HepG2 (cell line): ENCODE data around the gene INTS4. TPM values are rescaled to one million over a fixed set of nuclear protein-coding genes. Genes with fewer than 3 reads are reported as not detected.
A peak's percentile ranks its signal among the peaks of the same experiment; 100 is the strongest.

Source experiments
- ATAD3A ChIP-seq: sonication (generic); formaldehyde crosslinking; IDR thresholded peaks from 2 replicates; pipeline ENCODE4 v1.4.0; 2020; ENCODE audit warnings: missing genetic modification reagents
- CHD2 ChIP-seq: IDR thresholded peaks from 2 replicates; pipeline ENCODE4 v1.6.1; 2011; ENCODE audit warnings: low read depth, low read length, improper control_type of control experiment
- FOXC1 ChIP-seq: sonication (generic); formaldehyde crosslinking; IDR thresholded peaks from 2 replicates; pipeline ENCODE4 v1.8.0; 2022; ENCODE audit warnings: mild to moderate bottlenecking, missing genetic modification reagents, borderline replicate concordance
- KLF9 ChIP-seq: IDR thresholded peaks from 2 replicates; pipeline ENCODE4 v1.6.1; 2016; ENCODE audit warnings: low read depth
- MTERF4 ChIP-seq: sonication (generic); formaldehyde crosslinking; IDR thresholded peaks from 2 replicates; pipeline ENCODE4 v1.8.0; 2023; ENCODE audit warnings: mild to moderate bottlenecking, missing genetic modification reagents
- MTF2 ChIP-seq: sonication (generic); formaldehyde crosslinking; IDR thresholded peaks from 2 replicates; pipeline ENCODE4 v1.5.0; 2020; ENCODE audit warnings: missing genetic modification reagents, borderline replicate concordance
- NFE2L2 ChIP-seq: fragments of 150-350 bp; IDR thresholded peaks from 2 replicates; pipeline ENCODE4 v1.6.1; 2014; ENCODE audit warnings: low read length
- POLR2A ChIP-seq, 2 experiments: IDR thresholded peaks; 2 replicates each; pipeline ENCODE4 v1.6.1; 2011; ENCODE audit warnings: low read depth in 2 of 2, low read length in 2 of 2, mild to moderate bottlenecking in 1 of 2, moderate library complexity in 1 of 2; ENCODE audit not compliant: insufficient read depth in 1 of 2
- RFX5 ChIP-seq: IDR thresholded peaks from 2 replicates; pipeline ENCODE4 v1.6.1; 2011; ENCODE audit warnings: low read depth, low read length, improper control_type of control experiment
- SAP130 ChIP-seq: IDR thresholded peaks from 2 replicates; pipeline ENCODE4 v1.6.1; 2016; ENCODE audit warnings: low read depth
- SMARCE1 ChIP-seq: fragments of 450-650 bp; IDR thresholded peaks from 2 replicates; pipeline ENCODE4 v1.6.1; 2017; ENCODE audit warnings: borderline replicate concordance
- SOX13 ChIP-seq, 3 experiments: fragments of 450-650 bp in 1 of 3; sonication (generic) in 1 of 3; formaldehyde crosslinking in 1 of 3; IDR thresholded peaks in 2 of 3; conservative IDR thresholded peaks in 1 of 3; 2 replicates each; pipeline versions ENCODE4 v1.5.0 to v1.6.1; 2016 to 2020; ENCODE audit warnings: antibody characterized with exemption in 1 of 3, mild to moderate bottlenecking in 1 of 3, missing compliant biosample characterization in 1 of 3, missing genetic modification reagents in 1 of 3, moderate library complexity in 1 of 3
- TEF ChIP-seq: sonication (generic); formaldehyde crosslinking; IDR thresholded peaks from 2 replicates; pipeline ENCODE4 v1.5.0; 2020; ENCODE audit warnings: missing genetic modification reagents
- YY1 ChIP-seq: IDR thresholded peaks from 2 replicates; pipeline ENCODE4 v1.6.1; 2011; ENCODE audit warnings: low read length, low read depth, moderate library complexity, mild to moderate bottlenecking; ENCODE audit not compliant: insufficient read depth, insufficient replicate concordance
- ZBTB44 ChIP-seq: sonication (generic); formaldehyde crosslinking; IDR thresholded peaks from 2 replicates; pipeline ENCODE4 v1.4.0; 2020; ENCODE audit warnings: missing genetic modification reagents
- ZFP36L2 ChIP-seq: sonication (generic); formaldehyde crosslinking; IDR thresholded peaks from 2 replicates; pipeline ENCODE4 v1.4.0; 2020; ENCODE audit warnings: missing genetic modification reagents
- ZFY ChIP-seq: sonication (generic); formaldehyde crosslinking; IDR thresholded peaks from 2 replicates; pipeline ENCODE4 v1.4.0; 2020; ENCODE audit warnings: missing genetic modification reagents
- ZIK1 ChIP-seq: sonication (generic); formaldehyde crosslinking; IDR thresholded peaks from 2 replicates; pipeline ENCODE4 v1.5.0; 2020; ENCODE audit warnings: mild to moderate bottlenecking, low read depth, missing genetic modification reagents, borderline replicate concordance
- ZMYM2 ChIP-seq: sonication (generic); formaldehyde crosslinking; IDR thresholded peaks from 2 replicates; pipeline ENCODE4 v1.8.0; 2022; ENCODE audit warnings: mild to moderate bottlenecking, missing genetic modification reagents
- ZNF138 ChIP-seq: sonication (generic); formaldehyde crosslinking; IDR thresholded peaks from 2 replicates; pipeline ENCODE4 v1.5.0; 2020; ENCODE audit warnings: mild to moderate bottlenecking, low read depth, missing genetic modification reagents
- ZNF180 ChIP-seq: sonication (generic); formaldehyde crosslinking; IDR thresholded peaks from 2 replicates; pipeline ENCODE4 v1.4.0; 2020; ENCODE audit warnings: low read depth, missing genetic modification reagents, borderline replicate concordance
- ZNF230 ChIP-seq: sonication (generic); formaldehyde crosslinking; IDR thresholded peaks from 2 replicates; pipeline ENCODE4 v1.4.0; 2020; ENCODE audit warnings: mild to moderate bottlenecking, missing genetic modification reagents
- ZNF24 ChIP-seq: fragments of 450-650 bp; IDR thresholded peaks from 2 replicates; pipeline ENCODE4 v1.6.1; 2017; ENCODE audit warnings: antibody characterized with exemption, mild to moderate bottlenecking
- ZNF383 ChIP-seq: sonication (generic); formaldehyde crosslinking; IDR thresholded peaks from 2 replicates; pipeline ENCODE4 v1.4.0; 2020; ENCODE audit warnings: missing genetic modification reagents, mild to moderate bottlenecking, borderline replicate concordance
- ZNF547 ChIP-seq: sonication (generic); formaldehyde crosslinking; IDR thresholded peaks from 2 replicates; pipeline ENCODE4 v1.5.1; 2020; ENCODE audit warnings: mild to moderate bottlenecking, missing genetic modification reagents
- ZNF773 ChIP-seq: sonication (generic); formaldehyde crosslinking; IDR thresholded peaks from 2 replicates; pipeline ENCODE4 v1.4.0; 2020; ENCODE audit warnings: missing genetic modification reagents, borderline replicate concordance
- ZNF780A ChIP-seq: sonication (generic); formaldehyde crosslinking; IDR thresholded peaks from 2 replicates; pipeline ENCODE4 v1.8.0; 2022; ENCODE audit warnings: mild to moderate bottlenecking, missing genetic modification reagents, moderate library complexity
- polyA plus RNA-seq, 8 experiments: library from polyadenylated mRNA; depleted of rRNA in 3 of 8; stranded (reverse) in 7 of 8; unstranded in 1 of 8; fragments of >200 nt; fragmentation: Illumina TruSeq in 4 of 8; extraction: Trizol in 4 of 8; gene quantifications; 2 replicates each; pipeline versions ENCODE4 v1.2.1 to v1.2.3, GENCODE V29; 2011 to 2016; ENCODE audit warnings: low read depth in 4 of 8, missing spikeins in 1 of 8, mixed read lengths in 1 of 8; ENCODE audit not compliant: insufficient read depth in 1 of 8
- total RNA-seq, 5 experiments: library from RNA; depleted of rRNA; stranded (reverse); fragments of >200 nt; fragmentation: Illumina TruSeq; extraction: Trizol; gene quantifications; 2 replicates each; pipeline ENCODE4 v1.2.3, GENCODE V29; 2016; ENCODE audit warnings: low read depth in 1 of 5

The INTS4 gene
- total and polyA plus RNA-seq, 2 of the 13 experiments (the other 11 are each of a cell fraction or from before 2014, with no cell fraction given), result 37.3 to 44.8 TPM

- TF ChIP-seq ZNF138 (CRISPR knock-in tag), result 0 out of 2 replicates have a peak, but pooled peaks have one; percentile 32
- peak; percentile 83; the same call in 1 of the 2 replicates for TF ChIP-seq MTERF4 (CRISPR knock-in tag)
- no peak for TF ChIP-seq ZNF180 (CRISPR knock-in tag)
- no peak for TF ChIP-seq RFX5
- TF ChIP-seq ZNF547, result peak; percentile 80; the same call in 1 of the 2 replicates
- TF ChIP-seq ZMYM2 (CRISPR knock-in tag), result peak; percentile 54; the same call in 1 of the 2 replicates
- no peak for TF ChIP-seq ZFP36L2 (CRISPR knock-in tag)
- TF ChIP-seq KLF9, result 0 out of 2 replicates have a peak, but pooled peaks have one; percentile 7
- peak; percentile 42 to 89; a peak in 3 of 4 replicates for TF ChIP-seq POLR2A (IDR thresholded peaks at IDR 0.05; ENCODE audit: insufficient read depth in 1 of 2, low read depth in 2 of 2, low read length in 2 of 2)
- TF ChIP-seq ZIK1 (CRISPR knock-in tag), result 0 out of 2 replicates have a peak, but pooled peaks have one; percentile 63
- no peak for TF ChIP-seq TEF
- no peak for TF ChIP-seq SMARCE1
- TF ChIP-seq NFE2L2, result no peak
- no peak for TF ChIP-seq ZNF773 (CRISPR knock-in tag)
- peak; percentile 67 for TF ChIP-seq ZFY (CRISPR knock-in tag)
- no peak for TF ChIP-seq CHD2
- peak; percentile 39 for TF ChIP-seq YY1
- 0 out of 2 replicates have a peak, but pooled peaks have one; percentile 6 for TF ChIP-seq FOXC1 (CRISPR knock-in tag)
- TF ChIP-seq ZNF383 (CRISPR knock-in tag), result no peak
- TF ChIP-seq ZNF780A, result no peak; the same call in 1 of the 2 replicates
- no peak for TF ChIP-seq ATAD3A (CRISPR knock-in tag)
- no peak for TF ChIP-seq MTF2 (CRISPR knock-in tag)
- peak; percentile 88 for TF ChIP-seq ZNF230
- TF ChIP-seq SAP130, result peak; percentile 77
- no peak for TF ChIP-seq ZBTB44
- no peak for TF ChIP-seq SOX13 (IDR thresholded peaks at IDR 0.05)
- TF ChIP-seq SOX13 (CRISPR knock-in tag; conservative IDR thresholded peaks at IDR 0.05 in 1 of 2, IDR thresholded peaks at IDR 0.05 in 1 of 2), result peak in 1 of 2 experiments; percentile 12; a peak in 1 of 4 replicates
- no peak for TF ChIP-seq ZNF24
Observed at GRCh38 chr11:78022397-78023396, 28.2 kb upstream of the INTS4 start, which contains the start of gene KCTD14 (continued).
